DND-41 (cell line): ENCODE data around the gene CCL20.

Experiments
- ATAC-seq: fragments of 200-7000 bp; cut with Tn5 transposase; 3 replicates; pipeline ENCODE4 v1.9.1; 2021; ENCODE audit warnings: low read depth; ENCODE audit not compliant: insufficient read depth
- DNase-seq: peaks from one replicate; pipeline ENCODE4 v3.0.0-alpha.2; 2020
- H2AFZ ChIP-seq: 2 replicates; pipeline ENCODE4 v1.6.0; 2012; ENCODE audit warnings: low read depth, low read length
- H3K27ac ChIP-seq: 2 replicates; pipeline ENCODE4 v1.5.1; 2012; ENCODE audit warnings: low read length, inconsistent platforms
- H3K27me3 ChIP-seq: fragments of 200-600 bp; sonication (generic); 2 replicates; pipeline ENCODE4 v1.6.0; 2012; ENCODE audit warnings: low read length, mild to moderate bottlenecking, inconsistent platforms; ENCODE audit not compliant: insufficient read depth, poor library complexity
- H3K36me3 ChIP-seq: 2 replicates; pipeline ENCODE4 v1.5.1; 2012; ENCODE audit warnings: low read length, inconsistent platforms; ENCODE audit not compliant: insufficient read depth
- H3K4me1 ChIP-seq: 2 replicates; pipeline ENCODE4 v1.5.1; 2012; ENCODE audit warnings: mild to moderate bottlenecking, low read length; ENCODE audit not compliant: insufficient read depth
- H3K4me2 ChIP-seq: 2 replicates; pipeline ENCODE4 v1.6.0; 2012; ENCODE audit warnings: mild to moderate bottlenecking, moderate library complexity, low read length, inconsistent platforms; ENCODE audit not compliant: insufficient read depth
- H3K4me3 ChIP-seq, 2 experiments: fragments of 200-600 bp in 1 of 2; shearing (Covaris generic) in 1 of 2; 2 replicates each; pipeline ENCODE4 v1.5.1; 2012 to 2016; ENCODE audit warnings: inconsistent platforms in 2 of 2, low read length in 2 of 2, mild to moderate bottlenecking in 2 of 2, low read depth in 1 of 2, moderate library complexity in 1 of 2
- H3K79me2 ChIP-seq: 2 replicates; pipeline ENCODE4 v1.6.0; 2012; ENCODE audit warnings: low read length, inconsistent platforms; ENCODE audit not compliant: insufficient read depth
- H3K9ac ChIP-seq: 2 replicates; pipeline ENCODE4 v1.6.0; 2012; ENCODE audit warnings: low read depth, mild to moderate bottlenecking, inconsistent platforms, low read length, moderate library complexity
- H3K9me3 ChIP-seq: 2 replicates; pipeline ENCODE4 v1.5.1; 2012; ENCODE audit warnings: low read length, moderate library complexity, mild to moderate bottlenecking, inconsistent platforms; ENCODE audit not compliant: insufficient read depth, severe bottlenecking
- H4K20me1 ChIP-seq: 2 replicates; pipeline ENCODE4 v1.6.0; 2012; ENCODE audit warnings: low read length; ENCODE audit not compliant: insufficient read depth
- EZH2 ChIP-seq: IDR thresholded peaks from 3 replicates; pipeline ENCODE4 v1.6.1; 2012; ENCODE audit warnings: borderline replicate concordance, low read depth, mild to moderate bottlenecking, moderate library complexity, low read length, inconsistent platforms; ENCODE audit not compliant: severe bottlenecking
- TF ChIP-seq, protein P1 (sequence below): IDR thresholded peaks from 2 replicates; pipeline ENCODE4 v1.5.1; 2012; ENCODE audit warnings: borderline replicate concordance, low read length, moderate library complexity, mild to moderate bottlenecking; ENCODE audit not compliant: poor library complexity, severe bottlenecking; ENCODE audit errors: extremely low read depth

CCL20 gene

GRCh38 chr2:227853765-227854271, 40.2 kb downstream of the CCL20 start:
- Histone ChIP-seq H3K79me2 (no peaks in the 10 kb centered on the region), H3K36me3 (no peaks in the 10 kb centered on the region), H3K27ac (no peak overlapping the region), H3K4me2 (no peak overlapping the region), H3K27me3 (no peaks in the 10 kb centered on the region), H3K9me3 (no peaks in the 10 kb centered on the region), H4K20me1 (no peaks in the 10 kb centered on the region), H2AFZ (no peak overlapping the region), H3K4me1 (no peaks in the 10 kb centered on the region), H3K4me3 (no peak overlapping the region), H3K9ac (no peak overlapping the region)
- DNase-seq = no peak
- TF ChIP-seq EZH2 = no peak
- TF ChIP-seq, protein P1, sequence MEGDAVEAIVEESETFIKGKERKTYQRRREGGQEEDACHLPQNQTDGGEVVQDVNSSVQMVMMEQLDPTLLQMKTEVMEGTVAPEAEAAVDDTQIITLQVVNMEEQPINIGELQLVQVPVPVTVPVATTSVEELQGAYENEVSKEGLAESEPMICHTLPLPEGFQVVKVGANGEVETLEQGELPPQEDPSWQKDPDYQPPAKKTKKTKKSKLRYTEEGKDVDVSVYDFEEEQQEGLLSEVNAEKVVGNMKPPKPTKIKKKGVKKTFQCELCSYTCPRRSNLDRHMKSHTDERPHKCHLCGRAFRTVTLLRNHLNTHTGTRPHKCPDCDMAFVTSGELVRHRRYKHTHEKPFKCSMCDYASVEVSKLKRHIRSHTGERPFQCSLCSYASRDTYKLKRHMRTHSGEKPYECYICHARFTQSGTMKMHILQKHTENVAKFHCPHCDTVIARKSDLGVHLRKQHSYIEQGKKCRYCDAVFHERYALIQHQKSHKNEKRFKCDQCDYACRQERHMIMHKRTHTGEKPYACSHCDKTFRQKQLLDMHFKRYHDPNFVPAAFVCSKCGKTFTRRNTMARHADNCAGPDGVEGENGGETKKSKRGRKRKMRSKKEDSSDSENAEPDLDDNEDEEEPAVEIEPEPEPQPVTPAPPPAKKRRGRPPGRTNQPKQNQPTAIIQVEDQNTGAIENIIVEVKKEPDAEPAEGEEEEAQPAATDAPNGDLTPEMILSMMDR = no peak
- ATAC-seq = no peak

GRCh38 chr2:227855440-227855839, 41.8 kb downstream of the CCL20 start:
- H3K79me2 ChIP-seq = no peaks in the 10 kb centered on the region
- no peak overlapping the region for H3K27ac ChIP-seq
- H3K9ac ChIP-seq = no peak overlapping the region
- DNase-seq = no peak
- no peaks in the 10 kb centered on the region for H3K36me3 ChIP-seq
- TF ChIP-seq EZH2 = no peak
- TF ChIP-seq, protein P1 = no peak
- no peaks in the 10 kb centered on the region for H3K9me3 ChIP-seq
- no peak overlapping the region for H3K4me2 ChIP-seq
- H3K4me3 ChIP-seq = no peak overlapping the region
- H3K4me1 ChIP-seq = no peaks in the 10 kb centered on the region
- no peaks in the 10 kb centered on the region for H4K20me1 ChIP-seq
- ATAC-seq = no peak
- H3K27me3 ChIP-seq = no peaks in the 10 kb centered on the region
- no peak overlapping the region for H2AFZ ChIP-seq

GRCh38 chr2:227856697-227857096, 43.1 kb downstream of the CCL20 start:
- Histone ChIP-seq H3K27ac (no peak overlapping the region), H3K79me2 (no peaks in the 10 kb centered on the region), H3K36me3 (no peaks in the 10 kb centered on the region), H3K27me3 (no peaks in the 10 kb centered on the region), H3K9me3 (no peaks in the 10 kb centered on the region), H2AFZ (no peak overlapping the region), H4K20me1 (no peaks in the 10 kb centered on the region), H3K4me1 (no peaks in the 10 kb centered on the region), H3K9ac (no peak overlapping the region), H3K4me2 (no peak overlapping the region), H3K4me3 (no peak overlapping the region)
- TF ChIP-seq, protein P1 = no peak
- no peak for TF ChIP-seq EZH2
- DNase-seq (no peak), ATAC-seq (no peak)

DNA sequence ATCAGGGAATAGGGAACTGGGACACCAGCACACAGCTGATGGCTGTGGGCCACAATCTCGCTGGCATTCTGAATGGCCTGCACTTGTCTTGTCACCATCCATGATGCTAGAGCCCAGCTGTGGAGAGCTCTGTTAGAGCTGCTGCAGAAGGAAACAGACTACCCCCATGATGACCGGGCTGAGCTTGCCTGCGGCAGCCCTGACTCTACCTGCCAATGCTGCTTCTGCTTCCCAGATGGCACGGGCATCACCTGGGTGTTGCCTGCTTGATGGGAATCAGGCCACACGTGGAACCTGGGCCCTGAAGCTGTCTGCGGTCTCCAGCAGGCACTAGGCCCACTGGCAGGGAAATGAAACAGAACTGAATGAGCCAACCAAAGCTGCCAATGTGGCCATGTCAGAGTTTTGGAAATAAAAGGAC, 46.6 kb downstream of the CCL20 start:
- Histone ChIP-seq H3K4me3 (no peak overlapping the region), H3K4me2 (no peak overlapping the region), H3K4me1 (no peaks in the 10 kb centered on the region), H4K20me1 (no peaks in the 10 kb centered on the region), H3K79me2 (no peaks in the 10 kb centered on the region), H3K27me3 (no peaks in the 10 kb centered on the region), H2AFZ (no peak overlapping the region), H3K9ac (no peak overlapping the region), H3K27ac (no peak overlapping the region), H3K36me3 (no peaks in the 10 kb centered on the region), H3K9me3 (no peaks in the 10 kb centered on the region)
- no peak for TF ChIP-seq EZH2
- TF ChIP-seq, protein P1 = no peak
- DNase-seq = no peak
- ATAC-seq = no peak
